ENCODE measurements around the gene IL13.

IL13 gene

GRCh38 chr5:132704875-132705274, 46.9 kb downstream of the IL13 start:
- TF ChIP-seq EZH2phosphoT487 (IDR thresholded peaks at IDR 0.05; ENCODE audit: borderline replicate concordance, low read length) = no peak
- H3K4me2 ChIP-seq (ENCODE audit: low read length) = no peak overlapping the region
- H3K9me3 ChIP-seq (ENCODE audit: control insufficient read depth, insufficient read depth, low read length) = no peaks in the 10 kb centered on the region
- no peak overlapping the region for H3K27ac ChIP-seq (ENCODE audit: low read depth, low read length)
- H3K79me2 ChIP-seq (ENCODE audit: control insufficient read depth, low read length) = no peaks in the 10 kb centered on the region
- H3K4me3 ChIP-seq (ENCODE audit: low read length) = no peak overlapping the region
- H3K9me2 ChIP-seq (replicated peaks; ENCODE audit: control insufficient read depth, low read length) = no peaks in the 10 kb centered on the region
- peaks cover 10% of the 10 kb centered on the region for H3K36me3 ChIP-seq (ENCODE audit: control insufficient read depth, low read length)
- no peaks in the 10 kb centered on the region for H4K20me1 ChIP-seq (ENCODE audit: control insufficient read depth, insufficient read depth, low read depth, low read length)
- no peaks in the 10 kb centered on the region for H3K4me1 ChIP-seq (ENCODE audit: control insufficient read depth, low read length)
- H3F3A ChIP-seq (ENCODE audit: control insufficient read depth, insufficient read depth) = no peaks in the 10 kb centered on the region
- H3K27me3 ChIP-seq (ENCODE audit: control insufficient read depth, low read length) = no peaks in the 10 kb centered on the region

GRCh38 chr5:132708645-132709044, 50.7 kb downstream of the IL13 start:
- Histone ChIP-seq H3K27ac (ENCODE audit: low read depth, low read length) (no peak overlapping the region), H3K9me2 (replicated peaks; ENCODE audit: control insufficient read depth, low read length) (no peaks in the 10 kb centered on the region), H3K79me2 (ENCODE audit: control insufficient read depth, low read length) (no peaks in the 10 kb centered on the region), H3K4me1 (ENCODE audit: control insufficient read depth, low read length) (no peaks in the 10 kb centered on the region), H3K9me3 (ENCODE audit: control insufficient read depth, insufficient read depth, low read length) (no peaks in the 10 kb centered on the region), H3K4me2 (ENCODE audit: low read length) (no peak overlapping the region), H3F3A (ENCODE audit: control insufficient read depth, insufficient read depth) (no peaks in the 10 kb centered on the region), H3K27me3 (ENCODE audit: control insufficient read depth, low read length) (no peaks in the 10 kb centered on the region), H3K4me3 (ENCODE audit: low read length) (no peak overlapping the region), H3K36me3 (ENCODE audit: control insufficient read depth, low read length) (no peaks in the 10 kb centered on the region), H4K20me1 (ENCODE audit: control insufficient read depth, insufficient read depth, low read depth, low read length) (no peaks in the 10 kb centered on the region)
- TF ChIP-seq CTCF (IDR thresholded peaks at IDR 0.05; ENCODE audit: low read depth, low read length, poor library complexity, severe bottlenecking) (no peak), EZH2phosphoT487 (IDR thresholded peaks at IDR 0.05; ENCODE audit: borderline replicate concordance, low read length) (no peak)
